GM23338 (cell line): ENCODE measurements around the gene ZNF358. TPM values are rescaled to one million over a fixed set of nuclear protein-coding genes. Genes with fewer than 3 reads are reported as not detected.
A peak's percentile ranks its signal among the peaks of the same experiment; 100 is the strongest.

ENCODE experiments used
- ATAC-seq: fragments of 200-7000 bp; cut with Tn5 transposase; 3 replicates; pipeline ENCODE4 v1.9.1; 2020
- DNase-seq: peaks from one replicate; pipeline ENCODE4 v3.0.0-alpha.2; 2015; ENCODE audit warnings: low spot score
- H2AFZ ChIP-seq: fragments of 200-600 bp; sonication (generic); 2 replicates; pipeline ENCODE4 v1.8.0; 2016; ENCODE audit warnings: antibody characterized with exemption, mild to moderate bottlenecking, moderate library complexity
- H3F3A ChIP-seq: fragments of 200-600 bp; sonication (generic); replicated peaks from 2 replicates; pipeline ENCODE4 v1.8.0; 2017; ENCODE audit warnings: antibody characterized with exemption, mixed run types, low read depth
- H3K27ac ChIP-seq: fragments of 200-600 bp; sonication (generic); 2 replicates; pipeline ENCODE4 v1.6.1; 2016; ENCODE audit warnings: low read depth
- H3K27me3 ChIP-seq: fragments of 200-600 bp; sonication (generic); 2 replicates; pipeline ENCODE4 v1.8.0; 2016; ENCODE audit warnings: mild to moderate bottlenecking, mixed run types, moderate library complexity; ENCODE audit not compliant: insufficient read depth
- H3K36me3 ChIP-seq: fragments of 200-600 bp; sonication (generic); 2 replicates; pipeline ENCODE4 v1.8.0; 2016; ENCODE audit warnings: mild to moderate bottlenecking; ENCODE audit not compliant: insufficient read depth
- H3K4me1 ChIP-seq: fragments of 200-600 bp; sonication (generic); 2 replicates; pipeline ENCODE4 v1.8.0; 2016; ENCODE audit warnings: mild to moderate bottlenecking, moderate library complexity; ENCODE audit not compliant: insufficient read depth
- H3K4me2 ChIP-seq: fragments of 200-600 bp; sonication (generic); 2 replicates; pipeline ENCODE4 v1.7.1; 2017; ENCODE audit warnings: mixed run types
- H3K4me3 ChIP-seq: fragments of 200-600 bp; sonication (generic); 2 replicates; pipeline ENCODE4 v1.6.1; 2016; ENCODE audit warnings: mixed run types
- H3K79me2 ChIP-seq: fragments of 200-600 bp; sonication (generic); replicated peaks from 2 replicates; pipeline ENCODE4 v1.8.0; 2017; ENCODE audit warnings: mild to moderate bottlenecking; ENCODE audit not compliant: insufficient read depth
- H3K9me2 ChIP-seq: fragments of 200-600 bp; sonication (generic); 2 replicates; pipeline ENCODE4 v1.8.0; 2017; ENCODE audit not compliant: insufficient read depth
- H4K20me1 ChIP-seq: fragments of 200-600 bp; sonication (generic); replicated peaks from 2 replicates; pipeline ENCODE4 v1.8.0; 2017; ENCODE audit warnings: mild to moderate bottlenecking; ENCODE audit not compliant: insufficient read depth
- H3K27ac Mint-ChIP-seq: 2 replicates; pipeline ENCODE4 v1.8.0; 2020; ENCODE audit warnings: inconsistent platforms, mild to moderate bottlenecking, moderate library complexity, mixed read lengths
- H3K27me3 Mint-ChIP-seq: 3 replicates; pipeline ENCODE4 v1.8.0; 2022; ENCODE audit warnings: low read depth, mild to moderate bottlenecking, moderate library complexity, mixed read lengths, inconsistent platforms; ENCODE audit not compliant: insufficient read depth, poor library complexity
- H3K36me3 Mint-ChIP-seq: 3 replicates; pipeline ENCODE4 v1.8.0; 2021; ENCODE audit warnings: low read depth, mild to moderate bottlenecking, inconsistent platforms, moderate library complexity, mixed read lengths
- H3K4me1 Mint-ChIP-seq: 3 replicates; pipeline ENCODE4 v1.8.0; 2020; ENCODE audit warnings: mild to moderate bottlenecking, inconsistent platforms, mixed read lengths
- H3K4me3 Mint-ChIP-seq: 3 replicates; pipeline ENCODE4 v1.8.0; 2021; ENCODE audit warnings: moderate library complexity, mild to moderate bottlenecking, inconsistent platforms, mixed read lengths
- H3K9me3 Mint-ChIP-seq: 3 replicates; pipeline ENCODE4 v1.8.0; 2020; ENCODE audit warnings: moderate library complexity, mild to moderate bottlenecking, inconsistent platforms, mixed read lengths
- CREB1 ChIP-seq: fragments of 250-450 bp; sonication (Bioruptor Pico); IDR thresholded peaks from 2 replicates; pipeline ENCODE4 v1.5.0; 2020; ENCODE audit warnings: low read depth, mild to moderate bottlenecking, moderate library complexity
- CTCF ChIP-seq, 2 experiments: fragments of 200-600 bp in 1 of 2; sonication (generic) in 1 of 2; conservative IDR thresholded peaks; 2 replicates each; pipeline versions ENCODE4 v1.5.1 to v1.6.1; 2016 to 2017; ENCODE audit warnings: antibody characterized with exemption in 2 of 2, low read depth in 2 of 2, mild to moderate bottlenecking in 2 of 2, moderate library complexity in 1 of 2
- ETS1 ChIP-seq: IDR thresholded peaks from 2 replicates; pipeline ENCODE4 v1.6.1; 2016; ENCODE audit warnings: antibody characterized with exemption
- EZH2phosphoT487 ChIP-seq: fragments of 200-600 bp; sonication (generic); IDR thresholded peaks from one replicate; pipeline ENCODE4 v1.8.1; 2018; ENCODE audit warnings: antibody characterized with exemption; ENCODE audit not compliant: unreplicated experiment
- NANOG ChIP-seq: IDR thresholded peaks from 2 replicates; pipeline ENCODE4 v1.6.1; 2016; ENCODE audit warnings: antibody characterized with exemption, borderline replicate concordance
- POLR2AphosphoS5 ChIP-seq: IDR thresholded peaks from 2 replicates; pipeline ENCODE4 v1.6.1; 2016; ENCODE audit warnings: antibody characterized with exemption, low read depth
- ZNF114 ChIP-seq: fragments of 250-450 bp; sonication (Bioruptor Pico); IDR thresholded peaks from 2 replicates; pipeline ENCODE4 v1.5.0; 2020; ENCODE audit warnings: mild to moderate bottlenecking, moderate library complexity
- ZNF331 ChIP-seq: fragments of 250-450 bp; sonication (Bioruptor Pico); IDR thresholded peaks from 2 replicates; pipeline ENCODE4 v1.5.0; 2020; ENCODE audit warnings: low read depth, mild to moderate bottlenecking, moderate library complexity
- polyA plus RNA-seq: library from polyadenylated mRNA; unstranded; fragments of >200 nt; fragmentation: Nextera tagmentation; extraction: Ambion mirVana; gene quantifications from 2 replicates; pipeline ENCODE4 v1.2.1, GENCODE V29; 2016
- total RNA-seq: library from RNA; depleted of rRNA; stranded (reverse); fragments of >200 nt; shearing (Covaris generic); gene quantifications from 2 replicates; pipeline ENCODE4 v1.2.3, GENCODE V29; 2014

Gene ZNF358
- total and polyA plus RNA-seq, 2 experiments from 2014 or later, result 23.8 to 52.9 TPM

- H3K4me1 Mint-ChIP-seq, result peaks cover 13% of the 10 kb centered on the region
- Histone ChIP-seq H3K4me3 (peak overlapping the region; percentile 83), H3K79me2 (no peaks in the 10 kb centered on the region; the same call in 1 of the 2 replicates), H3K36me3 (no peaks in the 10 kb centered on the region), H3K27ac (no peak overlapping the region), H3K4me1 (peaks cover 13% of the 10 kb centered on the region), H3K4me2 (peak overlapping the region; percentile 97), H4K20me1 (no peaks in the 10 kb centered on the region), H2AFZ (no peak overlapping the region), H3K9me2 (no peaks in the 10 kb centered on the region), H3K27me3 (no peaks in the 10 kb centered on the region), H3F3A (no peaks in the 10 kb centered on the region)
- ATAC-seq, result peak; percentile 38
- H3K9me3 Mint-ChIP-seq, result peaks cover 3% of the 10 kb centered on the region; the same call in 2 of the 3 replicates
- TF ChIP-seq POLR2AphosphoS5 (no peak), NANOG (no peak), ZNF331 (no peak), EZH2phosphoT487 (no peak)
- peak overlapping the region; percentile 87 for H3K4me3 Mint-ChIP-seq
- peaks cover 6% of the 10 kb centered on the region for H3K27me3 Mint-ChIP-seq
- H3K36me3 Mint-ChIP-seq, result peaks cover 13% of the 10 kb centered on the region; the same call in 2 of the 3 replicates
- H3K27ac Mint-ChIP-seq, result peak overlapping the region; percentile 77; the same call in 1 of the 2 replicates
- peak; percentile 41 for DNase-seq
These were observed 430 bp downstream of the ZNF358 start for GRCh38 chr19:7516333-7516732.

- no peak for DNase-seq
- Mint-ChIP-seq H3K27ac (peak overlapping the region; percentile 77; the same call in 1 of the 2 replicates), H3K27me3 (peaks cover 8% of the 10 kb centered on the region), H3K36me3 (peaks cover 13% of the 10 kb centered on the region; the same call in 2 of the 3 replicates), H3K4me3 (peak overlapping the region; percentile 87), H3K4me1 (peaks cover 16% of the 10 kb centered on the region), H3K9me3 (peaks cover 3% of the 10 kb centered on the region; the same call in 2 of the 3 replicates)
- Histone ChIP-seq H3F3A (no peaks in the 10 kb centered on the region; the same call in 1 of the 2 replicates), H3K4me3 (peak overlapping the region; percentile 83), H3K27me3 (no peaks in the 10 kb centered on the region), H3K36me3 (no peaks in the 10 kb centered on the region), H4K20me1 (no peaks in the 10 kb centered on the region), H3K4me1 (peaks cover 18% of the 10 kb centered on the region), H2AFZ (no peak overlapping the region), H3K27ac (no peak overlapping the region), H3K9me2 (no peaks in the 10 kb centered on the region), H3K79me2 (no peaks in the 10 kb centered on the region; the same call in 1 of the 2 replicates), H3K4me2 (peak overlapping the region; percentile 97)
- ATAC-seq, result peak; percentile 4; the same call in 1 of the 3 replicates
- no peak for TF ChIP-seq ZNF331
- no peak for TF ChIP-seq CREB1 (CRISPR knock-in tag)
- TF ChIP-seq CTCF (conservative IDR thresholded peaks at IDR 0.05; ENCODE audit: low read depth in 2 of 2), result no peak
- no peak for TF ChIP-seq ZNF114 (CRISPR knock-in tag)
- TF ChIP-seq ETS1, result no peak
These were observed 975 bp downstream of the ZNF358 start for GRCh38 chr19:7516878-7517277.
